ENCODE results near the gene HS6ST1.

GRCh38 chr2:128237081-128237534 is 81.6 kb downstream of the HS6ST1 start:
- no peak for TF ChIP-seq CTCF (IDR thresholded peaks at IDR 0.05)
- TF ChIP-seq EZH2 (IDR thresholded peaks at IDR 0.05; ENCODE audit: borderline replicate concordance, insufficient read depth, low read depth, low read length, poor library complexity, severe bottlenecking): no peak

Measured in B cell (primary cell).